MM.1S (cell line): ENCODE data around the gene PLXND1.

Experiments used
- EZH2 ChIP-seq: fragments of 300-600 bp; sonication (generic); optimal IDR thresholded peaks from 2 replicates; pipeline ENCODE3; 2017; ENCODE audit warnings: low read depth, mild to moderate bottlenecking, antibody characterized with exemption, low read length, mixed read lengths
- TF ChIP-seq, protein P1 (sequence below): fragments of 300-600 bp; sonication (generic); IDR thresholded peaks from 2 replicates; pipeline ENCODE4 v1.5.1; 2016; ENCODE audit warnings: antibody characterized with exemption, low read length, mixed read lengths

DNA sequence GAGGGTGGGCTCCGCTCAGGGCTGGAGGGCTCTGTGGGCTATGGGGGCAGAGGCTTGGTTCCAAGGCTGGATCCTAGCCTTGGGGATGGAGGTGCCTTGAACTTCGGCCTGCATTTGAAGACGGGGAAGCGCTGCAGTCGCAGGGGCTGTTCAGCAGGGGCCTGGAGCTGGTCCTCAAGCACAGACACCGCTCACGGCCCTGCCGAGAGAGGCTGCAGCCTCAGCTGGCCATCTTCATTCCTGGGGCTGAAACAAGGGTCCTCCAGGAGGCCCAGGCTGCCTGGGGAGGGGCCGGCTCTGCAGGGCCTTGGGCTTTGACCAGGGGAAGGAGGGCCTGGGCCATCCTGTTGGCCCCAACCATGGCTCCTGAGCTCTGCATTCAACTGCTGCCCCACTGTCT, 25.6 kb upstream of the PLXND1 start:
- TF ChIP-seq, protein P1, sequence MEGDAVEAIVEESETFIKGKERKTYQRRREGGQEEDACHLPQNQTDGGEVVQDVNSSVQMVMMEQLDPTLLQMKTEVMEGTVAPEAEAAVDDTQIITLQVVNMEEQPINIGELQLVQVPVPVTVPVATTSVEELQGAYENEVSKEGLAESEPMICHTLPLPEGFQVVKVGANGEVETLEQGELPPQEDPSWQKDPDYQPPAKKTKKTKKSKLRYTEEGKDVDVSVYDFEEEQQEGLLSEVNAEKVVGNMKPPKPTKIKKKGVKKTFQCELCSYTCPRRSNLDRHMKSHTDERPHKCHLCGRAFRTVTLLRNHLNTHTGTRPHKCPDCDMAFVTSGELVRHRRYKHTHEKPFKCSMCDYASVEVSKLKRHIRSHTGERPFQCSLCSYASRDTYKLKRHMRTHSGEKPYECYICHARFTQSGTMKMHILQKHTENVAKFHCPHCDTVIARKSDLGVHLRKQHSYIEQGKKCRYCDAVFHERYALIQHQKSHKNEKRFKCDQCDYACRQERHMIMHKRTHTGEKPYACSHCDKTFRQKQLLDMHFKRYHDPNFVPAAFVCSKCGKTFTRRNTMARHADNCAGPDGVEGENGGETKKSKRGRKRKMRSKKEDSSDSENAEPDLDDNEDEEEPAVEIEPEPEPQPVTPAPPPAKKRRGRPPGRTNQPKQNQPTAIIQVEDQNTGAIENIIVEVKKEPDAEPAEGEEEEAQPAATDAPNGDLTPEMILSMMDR: no peak
- TF ChIP-seq EZH2: no peak
